ENCODE data around the gene CPPED1. TPM values are rescaled to one million over a fixed set of nuclear protein-coding genes. Genes with fewer than 3 reads are reported as not detected.

The CPPED1 gene
- total and polyA plus RNA-seq, 8 donors = 8.0 to 178 (median 13.1) TPM

GRCh38 chr16:12699161-12699560, 104.5 kb downstream of the CPPED1 start:
- WGBS, 5 donors = 83 to 84% (median 83%) methylated on average over 7 of the region's 7 CpGs
- intact Hi-C loops (cut with DNase I; ENCODE audit: low total_unique reads) = no loop called here
- no peak for DNase-seq
- no peak overlapping the region for H3K27ac ChIP-seq
- no peaks in the 10 kb centered on the region for H3K9me3 ChIP-seq
- no peaks in the 10 kb centered on the region for H3K4me1 ChIP-seq
- H3K4me3 ChIP-seq = no peak overlapping the region
- peaks cover 0 to 53% (median 35%) of the 10 kb centered on the region in 4 donors for H3K36me3 ChIP-seq
- no peaks in the 10 kb centered on the region for H3K27me3 ChIP-seq
- TF ChIP-seq EP300 (IDR thresholded peaks at IDR 0.05) = no peak
- TF ChIP-seq CTCF (IDR thresholded peaks at IDR 0.05) = no peak
- no peak for TF ChIP-seq POLR2AphosphoS5 (IDR thresholded peaks at IDR 0.05)
- TF ChIP-seq POLR2A (IDR thresholded peaks at IDR 0.05) = no peak

GRCh38 chr16:12697437-12697836, 106.2 kb downstream of the CPPED1 start:
- H3K4me3 ChIP-seq = no peak overlapping the region
- WGBS, 5 donors = 78 to 90% (median 88%) methylated on average over 5 of the region's 5 CpGs
- intact Hi-C loops (cut with DNase I; ENCODE audit: low total_unique reads) = no loop called here
- H3K4me1 ChIP-seq = no peaks in the 10 kb centered on the region
- DNase-seq = no peak
- no peaks in the 10 kb centered on the region for H3K9me3 ChIP-seq
- no peak overlapping the region for H3K27ac ChIP-seq
- no peaks in the 10 kb centered on the region for H3K27me3 ChIP-seq
- peaks cover 2 to 43% (median 29%) of the 10 kb centered on the region in 4 donors for H3K36me3 ChIP-seq
- TF ChIP-seq POLR2AphosphoS5 (IDR thresholded peaks at IDR 0.05) (no peak), EP300 (IDR thresholded peaks at IDR 0.05) (no peak), POLR2A (IDR thresholded peaks at IDR 0.05) (no peak)

GRCh38 chr16:12695454-12695853, 108.2 kb downstream of the CPPED1 start:
- WGBS, 5 donors = 83 to 94% (median 89%) methylated on average over 5 of the region's 5 CpGs
- H3K27ac ChIP-seq = no peak overlapping the region
- H3K9me3 ChIP-seq = no peaks in the 10 kb centered on the region
- no peaks in the 10 kb centered on the region for H3K27me3 ChIP-seq
- no peaks in the 10 kb centered on the region for H3K4me1 ChIP-seq
- no peak for DNase-seq
- intact Hi-C loops (cut with DNase I; ENCODE audit: low total_unique reads) = no loop called here
- no peak for TF ChIP-seq POLR2A (IDR thresholded peaks at IDR 0.05)
- no peak for TF ChIP-seq EP300 (IDR thresholded peaks at IDR 0.05)
- TF ChIP-seq POLR2AphosphoS5 (IDR thresholded peaks at IDR 0.05) = no peak
- no peak for TF ChIP-seq CTCF (IDR thresholded peaks at IDR 0.05)
- H3K36me3 ChIP-seq = peaks cover 3 to 35% (median 17%) of the 10 kb centered on the region in 4 donors
- H3K4me3 ChIP-seq = no peak overlapping the region

GRCh38 chr16:12690024-12690423, 113.7 kb downstream of the CPPED1 start:
- 75 to 94% (median 88%) methylated on average over 5 of the region's 5 CpGs for WGBS, 5 donors
- no peak overlapping the region for H3K4me3 ChIP-seq
- H3K36me3 ChIP-seq = peaks cover 3 to 13% (median 11%) of the 10 kb centered on the region in 4 donors
- H3K27ac ChIP-seq = no peak overlapping the region
- intact Hi-C loops (cut with DNase I; ENCODE audit: low total_unique reads) = no loop called here
- H3K4me1 ChIP-seq = no peaks in the 10 kb centered on the region
- no peak for DNase-seq
- no peaks in the 10 kb centered on the region for H3K9me3 ChIP-seq
- no peak for TF ChIP-seq EP300 (IDR thresholded peaks at IDR 0.05)
- TF ChIP-seq POLR2A (IDR thresholded peaks at IDR 0.05) = no peak
- TF ChIP-seq POLR2AphosphoS5 (IDR thresholded peaks at IDR 0.05) = no peak
- TF ChIP-seq CTCF (IDR thresholded peaks at IDR 0.05) = no peak
- H3K27me3 ChIP-seq = no peaks in the 10 kb centered on the region

Measured in stomach (tissue), 9 donors.